Fibroblast of peridontal ligament (primary cell): ENCODE data around the gene LAMC3.

ENCODE experiments used
- DNase-seq: peaks from one replicate; pipeline ENCODE4 v3.0.0-alpha.2; 2010; ENCODE audit errors: extremely low read depth

LAMC3 gene

GRCh38 chr9:131008909-131009618 lies at the start of gene LAMC3:
TSS of gene LAMC3 (plus strand) at chr9:131009174. CDS start at chr9:131009215, 41 bp downstream.
- DNase-seq, result no peak

GRCh38 chr9:130959809-130960334 lies 49.1 kb upstream of the LAMC3 start:
- DNase-seq, result no peak

DNA sequence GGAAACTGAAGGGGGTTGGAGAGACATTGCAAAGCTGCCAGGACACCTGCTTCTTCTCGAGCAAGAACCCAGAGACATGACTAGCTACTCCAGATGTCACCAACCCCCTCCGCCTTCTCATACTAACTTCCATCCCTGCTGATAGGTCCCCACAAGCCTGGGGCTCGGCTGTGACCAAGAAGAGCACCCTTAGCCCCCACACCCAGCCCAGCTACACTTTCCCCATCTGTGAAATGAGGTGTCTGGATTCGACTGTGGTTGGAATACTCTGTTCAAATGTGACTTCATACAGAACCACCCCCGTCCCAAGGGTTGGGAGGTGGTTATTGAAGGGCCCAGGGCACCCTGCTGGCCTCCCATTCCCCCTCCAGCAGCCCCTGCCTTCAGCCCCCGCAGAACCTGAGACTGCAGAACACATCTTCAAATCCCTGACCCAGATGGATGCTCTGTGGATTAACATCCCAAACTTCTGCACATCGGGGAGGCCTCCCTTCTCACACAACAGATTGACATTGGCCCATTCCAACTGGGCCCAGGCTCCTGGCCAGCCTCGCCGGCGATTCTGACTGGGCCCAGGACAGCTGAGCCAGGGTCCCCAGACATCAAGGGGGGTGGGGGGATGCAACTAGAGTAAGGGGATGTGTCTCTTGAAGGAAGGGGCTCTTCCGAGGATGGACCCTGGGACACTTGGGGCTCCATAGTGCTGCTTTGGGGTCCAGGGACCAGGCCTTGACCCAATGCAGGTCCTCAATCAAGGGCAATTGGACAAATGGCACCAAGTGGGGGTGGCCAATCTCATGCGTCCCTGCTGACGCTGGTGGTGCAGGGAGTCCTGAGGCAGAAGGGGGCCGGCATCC lies 48.2 kb upstream of the LAMC3 start:
- no peak for DNase-seq

GRCh38 chr9:130961511-130962300 lies 47.3 kb upstream of the LAMC3 start:
- DNase-seq, result no peak

DNA sequence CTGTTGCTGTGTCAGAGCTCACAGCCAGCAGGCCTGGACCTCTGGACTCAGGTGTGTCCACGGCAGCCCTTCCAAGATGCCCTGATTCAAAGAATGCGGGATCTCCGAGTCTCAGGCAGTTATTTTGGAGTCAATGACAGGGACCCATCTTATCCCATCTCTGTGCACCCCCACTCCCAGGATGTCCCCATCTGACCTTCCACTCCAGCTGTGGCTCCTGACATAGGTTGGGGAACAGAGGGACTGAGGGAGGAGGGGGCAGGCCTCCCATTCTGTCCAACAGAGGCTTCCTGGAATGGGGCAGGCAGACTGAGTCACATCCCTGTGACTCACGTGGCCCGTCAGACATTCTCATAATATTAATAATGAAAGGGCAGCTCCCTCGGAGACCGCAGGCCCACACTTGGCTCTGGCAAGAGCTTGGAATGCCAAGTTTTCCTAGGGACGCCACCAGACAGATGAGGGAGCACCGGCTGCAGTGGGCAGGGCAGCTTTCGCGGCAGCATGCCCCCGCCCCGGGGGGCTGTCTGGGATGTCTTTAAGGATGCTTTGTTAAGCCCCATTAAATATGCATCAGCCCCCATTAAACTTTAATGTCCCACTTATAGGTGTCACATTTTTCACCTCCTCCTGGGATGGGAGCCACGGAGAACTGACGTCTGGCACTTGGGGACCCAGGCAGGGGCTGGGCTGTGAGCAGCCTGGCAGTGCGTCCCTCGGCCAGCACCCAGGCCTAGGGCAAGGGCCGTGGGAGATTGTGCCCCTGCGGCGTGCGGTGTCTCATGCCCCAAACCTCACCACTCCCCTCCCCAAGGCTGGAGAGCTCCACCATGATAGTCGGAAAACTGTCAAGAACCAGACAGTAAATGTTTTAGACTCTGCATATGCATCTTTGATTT lies 46.3 kb upstream of the LAMC3 start:
- DNase-seq, result peak; percentile 85

- no peak for DNase-seq
Measured at GRCh38 chr9:130963337-130963908, 45.6 kb upstream of the LAMC3 start.

GRCh38 chr9:130963916-130964315 lies 45.1 kb upstream of the LAMC3 start:
- no peak for DNase-seq

GRCh38 chr9:130965680-130966079 lies 43.3 kb upstream of the LAMC3 start:
- no peak for DNase-seq

GRCh38 chr9:130970052-130970451 lies 38.9 kb upstream of the LAMC3 start:
- no peak for DNase-seq

DNA sequence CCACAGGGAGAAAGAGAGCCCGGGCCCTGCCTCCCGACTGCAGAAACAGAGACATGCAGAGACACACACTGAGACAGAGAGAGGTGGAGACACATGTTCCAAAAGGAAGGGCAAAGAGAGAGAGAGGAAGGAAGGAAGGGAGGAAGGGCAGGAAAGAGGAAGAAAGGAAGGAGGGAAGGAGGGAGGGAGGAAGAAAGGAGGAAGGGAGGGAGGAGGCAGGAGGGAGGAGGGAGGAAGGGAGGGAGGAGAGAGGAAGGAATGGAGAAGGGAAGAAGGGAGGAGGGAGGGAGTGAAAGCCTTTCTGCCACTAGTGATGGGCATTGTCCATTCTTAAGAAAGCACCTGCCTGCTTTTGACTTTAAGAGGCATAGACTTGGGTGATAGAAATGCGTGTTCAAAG lies 38.1 kb upstream of the LAMC3 start:
- DNase-seq, result no peak

- no peak for DNase-seq
Measured at GRCh38 chr9:130971294-130971849, 37.6 kb upstream of the LAMC3 start.

DNA sequence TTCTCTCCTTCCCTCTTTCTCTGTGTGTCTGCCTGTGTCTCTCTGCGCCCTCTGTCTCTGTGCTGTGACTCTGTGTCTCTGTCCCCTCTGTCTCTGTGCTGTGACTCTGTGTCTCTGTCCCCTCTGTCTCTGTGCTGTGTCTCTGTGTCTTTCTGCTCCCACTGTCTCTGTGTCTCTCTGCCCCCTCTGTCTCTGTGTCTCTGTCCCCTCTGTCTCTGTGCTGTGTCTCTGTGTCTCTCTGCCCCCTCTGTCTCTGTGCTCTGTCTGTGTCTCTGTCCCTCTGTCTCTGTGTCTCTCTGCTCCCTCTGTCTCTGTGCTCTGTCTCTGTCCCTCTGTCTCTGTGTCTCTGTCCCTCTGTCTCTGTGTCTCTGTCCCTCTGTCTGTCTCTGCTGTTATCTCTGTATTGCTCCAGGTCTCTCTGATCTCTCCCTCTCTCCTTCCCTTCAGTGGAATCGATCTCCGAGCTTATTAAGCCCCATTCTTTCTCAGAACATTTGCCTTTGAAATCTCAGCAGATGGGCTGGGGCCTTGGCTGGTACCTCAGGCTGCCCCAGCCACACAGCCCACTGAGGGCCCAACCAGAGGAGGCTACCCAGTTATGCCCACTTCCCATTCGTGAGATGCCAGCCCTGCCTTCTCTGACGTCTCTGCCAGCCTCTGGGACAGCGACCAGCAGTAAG lies 36.6 kb upstream of the LAMC3 start:
- no peak for DNase-seq

DNA sequence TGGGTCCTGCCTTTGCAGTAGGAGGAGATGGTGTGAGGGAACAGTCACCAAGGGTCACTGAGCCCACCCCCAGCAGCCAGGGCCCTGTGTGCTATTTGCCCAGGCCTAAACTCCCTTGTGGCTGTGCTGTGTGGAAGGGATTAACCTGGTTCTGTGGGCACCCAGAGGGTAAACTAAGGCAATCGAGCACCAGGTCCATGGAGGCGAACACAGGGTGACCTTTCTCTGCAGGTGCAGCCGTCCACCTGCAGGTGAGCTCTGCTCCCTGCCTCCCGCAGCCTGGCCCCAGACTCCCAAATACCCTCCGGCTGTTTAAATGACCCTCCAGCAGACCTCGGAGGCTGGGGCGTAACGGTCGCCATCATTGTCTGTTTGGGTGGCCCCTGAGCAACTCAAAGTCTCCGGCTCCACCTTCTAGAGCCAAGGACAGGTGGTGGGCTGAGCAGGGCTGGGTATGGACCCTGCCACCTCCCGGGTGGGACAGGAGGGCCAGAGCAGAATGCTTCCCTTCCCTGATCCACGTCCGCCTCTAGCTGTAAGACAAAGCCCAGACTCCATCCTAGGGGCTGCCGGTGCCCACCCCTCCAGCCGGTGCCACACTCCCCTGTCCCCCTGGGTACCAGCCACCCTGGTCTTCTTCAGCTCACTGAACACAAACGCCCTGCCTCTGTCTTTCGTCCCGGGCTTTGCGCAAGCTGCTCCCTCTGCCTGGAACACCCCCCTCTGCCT lies 35.9 kb upstream of the LAMC3 start:
- no peak for DNase-seq

- DNase-seq, result no peak
Measured at GRCh38 chr9:130973686-130974281, 35.2 kb upstream of the LAMC3 start.

GRCh38 chr9:130974697-130975096 lies 34.3 kb upstream of the LAMC3 start:
- no peak for DNase-seq

DNA sequence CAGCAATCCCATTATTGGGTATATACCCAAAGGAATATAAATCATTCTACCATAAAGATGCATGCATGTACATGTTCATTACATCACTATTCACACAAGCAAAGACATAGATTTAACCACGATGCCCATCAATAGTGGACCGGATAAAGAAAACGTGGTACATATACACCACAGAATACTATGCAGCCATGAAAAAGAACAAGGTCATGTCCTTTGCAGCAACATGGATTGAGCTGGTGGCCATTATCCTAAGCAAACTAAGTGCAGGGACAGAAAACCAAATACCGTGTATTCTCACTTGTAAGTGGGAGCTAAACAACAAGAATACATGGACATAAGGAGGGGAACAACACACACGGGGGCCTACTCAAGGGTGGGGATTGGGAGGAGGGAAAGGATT lies 33.8 kb upstream of the LAMC3 start:
- no peak for DNase-seq

GRCh38 chr9:130975932-130976841 lies 32.8 kb upstream of the LAMC3 start:
- no peak for DNase-seq

DNA sequence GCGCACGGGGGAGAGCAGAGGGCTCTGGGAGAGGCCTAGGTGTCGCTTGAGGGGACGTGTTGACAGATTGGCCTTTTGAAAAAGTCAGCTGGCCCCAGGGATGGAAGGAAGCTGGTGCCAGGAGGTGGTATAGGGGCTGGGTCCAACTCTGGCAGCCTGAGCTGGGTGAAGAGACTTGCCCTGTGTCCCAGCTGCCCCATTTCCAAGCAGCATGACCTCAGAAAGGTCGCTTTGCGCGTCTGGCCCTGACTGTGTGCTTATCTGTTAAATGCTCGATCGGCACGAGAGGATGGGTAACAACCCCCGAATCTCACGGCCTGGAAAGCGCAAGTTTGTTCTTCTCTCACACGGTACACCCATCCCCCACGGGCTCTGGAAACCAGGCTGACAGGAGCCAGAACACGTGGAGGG lies 31.2 kb upstream of the LAMC3 start:
- DNase-seq, result no peak
